ENCODE data around the gene NEUROD6. TPM values are rescaled to one million over a fixed set of nuclear protein-coding genes. Genes with fewer than 3 reads are reported as not detected.

NEUROD6 gene
- total RNA-seq, result not detected in 2 replicates

- DNase-seq (ENCODE audit: low read depth in 2 of 2), result no peak
Observed at GRCh38 chr7:31340603-31341002, at the start of gene NEUROD6. Gene NEUROD6, minus strand, starts transcription at chr7:31340726. Its CDS starts 1,458 bp downstream, at chr7:31339268.

- no peak for DNase-seq (ENCODE audit: low read depth in 2 of 2)
Observed at GRCh38 chr7:31384466-31384865, 43.9 kb upstream of the NEUROD6 start.

GRCh38 chr7:31382722-31383121, 42.2 kb upstream of the NEUROD6 start:
- no peak for DNase-seq (ENCODE audit: low read depth in 2 of 2)

GRCh38 chr7:31373337-31374289, 33.1 kb upstream of the NEUROD6 start:
- peak; percentile 24 to 36 for DNase-seq (ENCODE audit: low read depth in 2 of 2)

DNA sequence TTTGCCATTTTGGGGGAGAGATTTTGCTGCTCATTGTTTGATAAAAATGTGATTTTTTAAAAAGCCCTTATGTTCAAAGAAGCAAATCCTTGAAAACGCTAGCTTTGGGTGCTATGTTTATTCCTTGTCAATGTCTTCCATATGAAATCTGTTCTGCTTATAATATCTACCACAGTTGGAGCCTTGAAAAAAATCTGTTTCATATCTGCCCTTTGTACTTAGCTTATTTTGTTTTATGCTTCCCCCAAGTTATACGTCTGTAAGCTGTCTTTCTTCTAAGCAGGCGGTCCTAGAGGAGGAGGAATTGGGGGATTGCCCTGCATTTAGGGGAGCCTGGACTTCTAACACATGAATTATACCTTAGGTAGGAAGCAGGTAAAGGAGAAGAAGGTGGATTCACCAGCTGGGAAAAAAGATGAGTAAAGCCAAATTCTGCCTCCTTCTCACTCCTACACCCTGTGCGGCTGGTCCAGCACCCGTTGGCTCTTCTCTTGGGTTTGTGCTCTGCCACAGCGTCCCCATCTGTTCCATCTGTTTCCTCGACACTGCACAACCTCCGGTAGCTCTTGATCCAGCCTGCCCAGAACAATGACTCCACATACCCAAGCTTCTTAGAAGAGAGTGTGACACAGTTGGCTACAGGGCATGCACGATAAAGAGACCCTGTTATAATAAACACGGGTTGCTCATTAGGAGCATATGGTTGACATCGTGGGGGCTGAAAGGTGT, 31.9 kb upstream of the NEUROD6 start:
- no peak for DNase-seq (ENCODE audit: low read depth in 2 of 2)

DNA sequence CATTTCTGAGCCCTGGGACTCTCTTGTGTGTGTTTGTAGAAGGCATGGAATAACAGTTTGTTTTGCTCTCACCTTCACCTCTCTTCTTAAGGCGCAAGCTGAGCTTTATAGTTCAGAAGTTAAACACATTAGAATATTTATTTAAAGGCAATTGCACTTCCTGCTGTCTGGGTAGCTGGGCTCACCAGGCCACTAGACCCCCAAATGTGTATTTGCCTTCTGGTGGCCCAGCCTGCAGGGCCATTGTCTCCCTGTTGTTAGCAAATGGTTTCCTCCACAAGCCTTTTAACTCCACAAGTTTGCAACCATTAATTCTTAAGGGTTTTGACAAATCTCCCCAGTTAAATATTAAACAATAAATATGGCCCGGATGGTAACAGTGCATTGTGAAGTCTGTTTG, 31.1 kb upstream of the NEUROD6 start:
- no peak for DNase-seq (ENCODE audit: low read depth in 2 of 2)

- DNase-seq (ENCODE audit: low read depth in 2 of 2), result no peak
Observed at GRCh38 chr7:31370609-31371008, 30.1 kb upstream of the NEUROD6 start.

DNA sequence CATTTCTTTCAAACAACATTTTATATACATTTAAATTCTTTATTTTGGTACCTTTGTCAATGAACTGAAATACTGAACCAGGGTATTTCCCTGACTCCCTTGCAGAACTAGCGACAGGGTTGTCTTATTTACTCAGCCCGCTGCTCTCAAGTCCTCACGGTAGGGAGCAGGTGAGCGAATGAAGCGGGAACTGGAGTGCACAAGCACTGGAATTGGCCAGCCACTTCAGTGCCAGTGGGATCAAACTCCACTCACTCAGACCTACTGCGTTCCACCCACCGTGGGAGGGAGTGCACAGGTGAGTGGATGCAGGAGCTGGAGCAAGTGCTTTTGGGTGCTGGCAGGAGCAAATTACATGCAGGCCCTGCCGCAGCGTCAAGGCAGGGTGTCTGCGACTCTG, 28.1 kb upstream of the NEUROD6 start:
- DNase-seq (ENCODE audit: low read depth in 2 of 2), result no peak

- no peak for DNase-seq (ENCODE audit: low read depth in 2 of 2)
Observed at GRCh38 chr7:31363496-31363895, 23.0 kb upstream of the NEUROD6 start.

- DNase-seq (ENCODE audit: low read depth in 2 of 2), result no peak
Observed at GRCh38 chr7:31363051-31363450, 22.5 kb upstream of the NEUROD6 start.

- DNase-seq (ENCODE audit: low read depth in 2 of 2), result no peak
Observed at GRCh38 chr7:31362401-31362800, 21.9 kb upstream of the NEUROD6 start.

GRCh38 chr7:31358467-31358866, 17.9 kb upstream of the NEUROD6 start:
- DNase-seq (ENCODE audit: low read depth in 2 of 2), result no peak

DNA sequence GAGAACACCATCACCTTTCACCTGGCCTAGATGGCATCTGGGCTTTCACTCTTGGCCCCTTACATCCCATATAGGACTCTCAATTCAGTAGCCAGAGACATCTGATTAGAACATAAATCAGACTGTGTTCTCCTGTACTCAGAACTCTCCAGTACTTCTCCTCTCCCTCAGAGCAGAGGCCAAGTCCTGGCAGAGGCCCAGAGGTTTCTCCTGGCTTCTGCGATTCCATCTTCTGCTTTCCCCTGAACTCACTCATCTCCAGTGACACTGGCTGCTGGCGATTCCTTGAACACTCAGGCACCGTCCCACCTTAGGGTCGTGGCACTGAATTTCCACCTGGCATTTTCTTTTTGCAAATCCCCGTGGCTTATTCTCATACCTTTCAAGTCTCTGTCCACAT, 4.9 kb upstream of the NEUROD6 start:
- DNase-seq (ENCODE audit: low read depth in 2 of 2), result no peak

DNA sequence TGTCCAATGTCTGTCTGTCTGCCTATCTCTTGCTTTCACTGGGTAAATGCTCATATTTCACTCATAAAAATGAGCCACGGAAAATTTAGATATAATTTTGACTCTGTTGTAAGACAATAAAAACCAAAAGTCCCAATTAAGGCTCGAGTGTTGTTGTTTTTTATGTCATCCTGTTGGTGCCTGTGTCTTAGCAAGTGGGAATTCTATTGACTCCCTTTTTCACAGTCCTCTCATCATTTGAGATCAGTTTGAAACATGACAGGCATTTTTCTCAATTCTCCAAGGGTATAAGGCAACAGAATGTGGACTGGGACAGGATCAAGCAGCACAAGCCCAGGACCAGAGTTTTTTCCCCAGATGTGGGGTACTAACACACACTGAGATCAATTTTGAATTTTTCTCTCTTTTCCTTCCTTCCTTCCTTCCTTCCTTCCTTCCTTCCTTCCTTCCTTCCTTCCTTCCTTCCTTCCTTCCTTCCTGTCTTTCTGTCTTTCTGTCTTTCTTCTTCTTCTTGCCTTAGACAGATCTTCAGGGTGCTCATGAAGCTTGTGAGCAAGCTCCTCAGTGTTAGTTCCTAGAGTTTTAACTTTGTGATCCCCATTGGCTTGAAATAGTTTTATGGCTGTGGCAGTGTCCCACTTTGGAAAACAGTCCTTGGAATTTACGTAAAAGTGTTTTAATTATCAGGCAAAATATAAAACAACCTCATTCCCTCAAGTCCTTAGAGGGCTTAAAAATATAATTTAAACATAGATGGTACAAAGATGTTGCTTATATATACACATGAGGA, 3.2 kb upstream of the NEUROD6 start:
- DNase-seq (ENCODE audit: low read depth in 2 of 2), result no peak

- DNase-seq (ENCODE audit: low read depth in 2 of 2), result no peak
Observed at GRCh38 chr7:31341141-31341540, 615 bp upstream of the NEUROD6 start.

- no peak for DNase-seq (ENCODE audit: low read depth in 2 of 2)
Observed at GRCh38 chr7:31340051-31340450, 475 bp downstream of the NEUROD6 start.

DNA sequence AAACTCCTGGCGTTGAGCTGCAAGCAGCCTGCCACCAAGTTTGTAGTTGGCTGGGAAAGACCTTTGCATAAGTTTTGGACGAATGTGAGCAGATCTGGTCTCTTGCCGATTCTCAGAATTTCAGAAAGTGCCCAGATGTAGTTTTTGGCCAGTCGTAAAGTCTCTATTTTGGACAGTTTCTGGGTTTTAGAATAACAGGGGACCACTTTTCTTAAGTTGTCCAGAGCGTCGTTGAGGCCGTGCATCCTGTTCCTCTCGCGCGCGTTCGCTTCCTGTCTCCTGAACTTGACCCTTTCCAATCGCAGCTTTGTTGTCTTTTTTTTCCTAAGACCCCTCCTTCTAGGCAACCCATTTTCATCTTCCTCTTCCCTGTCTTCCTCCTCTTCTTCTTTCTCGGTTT, 1.8 kb downstream of the NEUROD6 start:
- DNase-seq (ENCODE audit: low read depth in 2 of 2), result no peak

DNA sequence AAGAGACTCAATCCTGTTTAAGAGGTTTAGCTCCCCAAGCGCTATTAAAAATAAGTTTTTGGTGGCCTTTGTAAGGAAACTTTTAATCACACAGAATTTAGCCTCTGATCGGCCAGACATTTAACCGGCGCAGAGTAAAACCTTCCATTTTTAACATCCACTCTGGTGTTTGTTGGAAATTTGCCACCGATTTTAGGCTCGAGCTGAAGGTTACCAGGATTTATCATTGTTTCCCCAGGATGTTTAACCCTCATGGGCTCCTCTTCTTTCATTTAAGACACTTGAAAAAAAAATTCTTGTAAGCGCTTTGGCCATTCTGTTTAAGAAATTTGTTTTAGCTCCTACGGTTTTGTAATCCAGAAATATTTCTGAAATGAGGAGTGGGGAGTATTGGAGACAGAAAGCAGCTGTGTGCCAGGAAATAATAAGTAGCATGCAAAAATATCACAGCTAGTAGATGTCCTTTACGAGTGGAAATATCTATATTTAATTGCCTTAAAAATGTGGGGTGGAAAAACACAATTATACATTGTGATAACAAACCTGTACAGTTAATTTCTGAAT, 3.4 kb downstream of the NEUROD6 start:
- DNase-seq (ENCODE audit: low read depth in 2 of 2), result no peak

DNA sequence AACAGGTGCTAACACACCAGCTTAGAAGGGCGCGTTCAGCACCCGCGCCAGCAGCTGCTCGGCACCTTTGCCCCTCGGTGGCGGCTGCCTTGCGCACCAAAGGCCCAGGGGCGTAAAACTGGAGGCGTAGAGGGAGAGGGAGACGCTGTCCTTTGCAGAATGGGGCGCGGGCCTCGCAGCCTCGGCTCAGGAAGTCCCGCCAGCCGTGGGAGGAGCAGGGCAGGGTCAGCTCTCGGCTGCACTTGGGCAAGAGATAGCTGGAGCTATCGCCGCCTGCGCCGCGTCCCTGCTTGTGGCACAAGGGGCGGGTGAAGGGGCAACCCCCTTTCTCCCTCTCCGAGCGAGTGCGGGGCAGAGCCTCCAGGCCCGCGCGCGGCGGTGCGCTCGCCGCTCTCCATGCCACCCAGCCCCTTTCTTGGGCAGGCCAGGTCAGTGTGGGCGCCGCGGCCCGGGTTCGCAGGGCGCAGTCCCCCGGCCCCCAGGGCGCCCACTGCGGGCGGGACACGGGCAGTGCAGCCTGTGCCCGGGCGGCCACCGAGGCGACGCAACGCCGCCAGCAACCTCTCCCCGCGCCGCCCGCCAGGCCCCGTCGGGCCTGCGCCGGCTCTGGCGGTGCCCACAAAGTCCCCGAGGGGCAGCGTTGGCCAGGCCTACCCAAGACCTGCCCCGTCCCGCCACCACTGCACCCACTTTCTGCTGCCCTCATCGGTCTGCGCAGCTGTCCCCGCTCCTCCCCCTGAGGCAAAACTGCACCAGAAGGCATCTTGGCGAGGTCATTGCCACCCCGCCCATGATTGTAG, 4.1 kb downstream of the NEUROD6 start:
- no peak for DNase-seq (ENCODE audit: low read depth in 2 of 2)

- DNase-seq (ENCODE audit: low read depth in 2 of 2), result no peak
Observed at GRCh38 chr7:31335884-31336201, 4.7 kb downstream of the NEUROD6 start.

All from dermis microvascular lymphatic vessel endothelial cell (primary cell).